Activated CD8-positive, alpha-beta memory T cell treated with anti-CD3 and anti-CD28 coated beads for 24 hours (primary cell): ENCODE measurements around the gene DMRT2.
A peak's percentile ranks its signal among the peaks of the same experiment; 100 is the strongest.

Source experiments
- DNase-seq: peaks from one replicate; pipeline ENCODE4 v3.0.0-alpha.2; 2020

The DMRT2 gene

DNA sequence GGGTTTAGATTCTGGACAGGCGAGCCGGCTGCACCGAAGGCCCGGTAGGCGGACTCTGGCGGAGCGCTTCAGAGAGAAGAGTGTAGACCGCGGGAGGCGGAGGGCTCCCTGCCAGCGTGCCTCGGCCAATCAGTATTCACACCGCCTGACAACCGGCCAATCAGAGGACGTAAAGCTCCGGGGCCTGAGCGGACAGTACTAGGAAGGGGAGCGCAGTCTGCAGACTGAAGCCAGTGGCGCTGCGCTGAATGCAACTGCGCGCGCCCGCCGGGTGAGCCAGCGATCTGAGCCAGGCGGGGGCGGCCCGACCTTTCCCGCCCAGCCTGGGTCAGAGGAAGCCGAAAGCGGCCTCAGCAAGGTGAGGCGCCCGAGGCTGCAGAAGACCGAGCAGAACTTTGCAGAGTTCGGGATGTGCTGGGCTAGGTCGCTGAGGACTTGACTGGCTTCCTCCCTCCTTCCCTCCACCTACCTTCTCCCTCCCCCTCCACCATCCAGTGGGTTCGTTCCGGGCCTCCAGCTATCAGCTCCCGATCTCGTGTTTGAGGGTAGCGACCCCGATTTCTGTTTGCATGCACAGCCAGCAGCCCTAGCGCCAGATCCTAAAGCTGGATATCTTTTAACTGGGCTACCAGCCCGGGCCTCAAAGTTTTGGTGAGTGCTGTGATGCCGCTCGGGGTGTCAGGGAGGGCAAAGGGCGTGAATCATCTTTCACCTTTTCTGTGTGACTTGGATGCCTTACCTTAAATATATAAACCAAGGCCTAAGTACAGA lies at the start of gene DMRT2:
DMRT2 (plus strand) TSS at position 233 of the 771 bp plus-strand sequence. CDS start 1,257 bp downstream, outside the sequence.
- no peak for DNase-seq

- DNase-seq, result no peak
Observed at GRCh38 chr9:1001838-1002237, 48.3 kb upstream of the DMRT2 start.

DNA sequence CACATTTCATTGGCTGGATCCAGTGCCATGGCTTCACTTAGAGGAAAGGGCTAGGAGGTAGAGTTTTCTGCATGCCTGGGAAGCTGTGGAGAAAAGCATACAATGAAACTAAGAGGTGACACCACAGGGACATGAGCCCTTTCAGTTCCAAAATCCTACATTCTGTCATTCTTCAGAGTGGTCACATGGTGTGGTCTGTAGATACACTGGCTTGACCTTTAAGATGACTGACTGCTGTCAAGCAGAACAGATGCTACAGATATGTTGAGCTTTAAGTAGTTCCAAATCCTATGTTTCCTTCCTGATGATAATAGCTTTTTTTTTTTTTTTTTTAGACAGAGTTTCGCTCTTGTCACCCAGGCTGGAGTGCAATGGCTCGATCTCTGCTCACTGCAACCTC lies 47.5 kb upstream of the DMRT2 start:
- DNase-seq, result no peak

- DNase-seq, result no peak
Observed at GRCh38 chr9:1005043-1005667, 45.0 kb upstream of the DMRT2 start.

DNA sequence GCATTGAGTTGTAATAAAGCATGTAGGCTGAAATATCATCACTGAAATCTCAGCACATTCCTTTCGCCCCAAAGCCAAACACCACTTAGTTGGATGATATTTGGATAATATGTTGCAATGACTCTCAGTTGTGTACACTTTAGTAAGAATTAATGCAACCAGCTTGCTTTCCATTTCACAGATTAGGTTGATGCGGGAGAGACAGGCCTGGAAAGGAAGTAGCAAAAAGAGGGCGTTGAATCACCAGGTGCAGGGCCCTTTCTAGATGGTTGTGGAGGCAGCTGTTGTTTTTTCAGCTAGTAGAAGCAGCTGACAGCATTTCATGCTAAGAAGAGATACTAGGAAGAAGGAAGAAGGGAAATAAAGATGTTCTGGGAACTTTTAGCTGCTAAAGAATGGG lies 42.8 kb upstream of the DMRT2 start:
- DNase-seq, result no peak

- no peak for DNase-seq
Observed at GRCh38 chr9:1008216-1008615, 41.9 kb upstream of the DMRT2 start.

- peak; percentile 86 for DNase-seq
Observed at GRCh38 chr9:1009101-1009707, 41.0 kb upstream of the DMRT2 start.

- DNase-seq, result no peak
Observed at GRCh38 chr9:1013021-1013420, 37.1 kb upstream of the DMRT2 start.

GRCh38 chr9:1014225-1014624 lies 35.9 kb upstream of the DMRT2 start:
- DNase-seq, result no peak

- no peak for DNase-seq
Observed at GRCh38 chr9:1014640-1015039, 35.5 kb upstream of the DMRT2 start.

GRCh38 chr9:1018121-1018520 lies 32.0 kb upstream of the DMRT2 start:
- DNase-seq, result no peak

DNA sequence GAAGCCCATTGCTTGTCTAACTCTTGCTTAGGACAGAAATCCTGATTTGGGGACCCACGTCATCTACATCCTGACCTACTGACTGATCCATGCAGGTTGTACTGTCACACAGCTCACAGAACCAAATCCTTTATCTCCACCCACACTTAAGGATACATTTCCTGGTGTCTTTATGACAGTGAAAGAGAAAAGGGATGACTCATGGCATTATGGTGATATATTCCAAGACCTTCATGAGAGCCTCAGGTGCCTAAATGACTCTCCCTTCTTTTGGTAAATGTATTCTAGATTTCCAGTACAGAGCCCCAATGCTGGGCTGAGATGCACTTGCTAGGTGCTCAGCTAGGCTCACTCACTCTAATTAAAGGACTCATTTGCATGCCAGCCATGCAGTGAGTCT lies 26.0 kb upstream of the DMRT2 start:
- DNase-seq, result no peak

- no peak for DNase-seq
Observed at GRCh38 chr9:1025131-1025530, 25.0 kb upstream of the DMRT2 start.

- DNase-seq, result no peak
Observed at GRCh38 chr9:1026219-1026618, 23.9 kb upstream of the DMRT2 start.

DNA sequence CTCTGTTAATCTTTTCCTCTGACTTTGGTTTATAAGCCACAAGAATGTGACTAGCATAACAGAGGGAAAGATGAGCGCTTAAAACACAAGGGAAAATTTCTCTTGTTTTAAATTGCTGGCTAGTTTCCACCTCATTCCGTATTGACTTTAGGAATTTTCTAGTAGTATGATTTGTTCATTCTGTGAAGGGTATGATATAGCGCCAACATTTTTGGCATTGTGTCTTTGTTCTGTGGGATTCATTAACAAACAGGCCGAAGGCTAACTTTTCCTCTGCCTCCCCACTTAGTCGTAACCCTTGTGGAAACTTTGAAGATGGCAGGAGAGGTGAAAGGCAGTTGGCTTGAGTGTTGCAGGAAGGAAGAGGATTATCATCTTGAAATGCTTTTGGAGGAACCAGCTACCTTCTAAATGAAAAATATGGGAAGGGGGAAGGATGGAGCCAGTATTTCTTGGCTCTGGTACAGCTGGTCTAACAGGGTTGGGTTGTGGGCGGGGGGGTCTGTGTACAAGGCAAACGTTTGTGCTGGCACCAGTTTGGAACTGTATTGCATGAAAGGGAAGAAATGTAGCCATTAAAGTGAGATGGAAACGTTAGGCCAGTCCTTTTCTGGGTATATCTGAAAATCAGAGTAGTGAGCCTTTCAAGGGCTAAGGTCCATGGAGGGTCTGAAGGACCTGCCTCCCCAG lies 21.5 kb upstream of the DMRT2 start:
- no peak for DNase-seq

DNA sequence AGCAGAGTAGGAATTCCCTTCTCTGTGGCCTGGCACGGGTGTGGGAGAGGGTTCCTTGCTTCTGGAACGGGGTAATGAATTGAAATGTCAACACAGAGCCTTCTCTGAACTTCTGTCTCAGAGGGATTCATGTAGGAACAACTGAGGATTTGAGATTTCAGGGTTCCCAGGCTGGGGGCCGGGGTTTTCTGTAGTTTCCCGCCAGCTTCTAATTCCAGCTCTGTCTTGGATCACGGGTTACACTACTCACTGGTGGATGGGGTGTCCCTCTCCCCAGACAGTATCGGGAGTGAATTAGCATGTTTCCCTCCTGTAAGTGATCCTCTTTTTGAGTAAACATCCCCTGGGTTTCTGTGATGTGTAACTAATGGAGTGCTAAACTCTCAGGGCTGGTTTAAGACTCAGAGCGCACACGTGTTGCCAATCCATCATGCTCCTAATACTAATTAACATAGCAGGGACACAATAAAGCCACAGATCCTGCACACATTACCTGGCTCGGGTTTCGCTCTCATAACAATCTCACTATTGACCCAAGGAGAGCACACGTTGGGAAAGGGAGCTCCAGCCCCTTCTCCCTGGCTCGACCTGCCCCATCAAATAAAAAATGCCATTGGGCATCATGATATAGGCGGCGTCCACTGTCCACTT lies 18.1 kb upstream of the DMRT2 start:
- no peak for DNase-seq

- no peak for DNase-seq
Observed at GRCh38 chr9:1034271-1034670, 15.9 kb upstream of the DMRT2 start.

GRCh38 chr9:1039589-1039988 lies 10.6 kb upstream of the DMRT2 start:
- DNase-seq, result no peak

DNA sequence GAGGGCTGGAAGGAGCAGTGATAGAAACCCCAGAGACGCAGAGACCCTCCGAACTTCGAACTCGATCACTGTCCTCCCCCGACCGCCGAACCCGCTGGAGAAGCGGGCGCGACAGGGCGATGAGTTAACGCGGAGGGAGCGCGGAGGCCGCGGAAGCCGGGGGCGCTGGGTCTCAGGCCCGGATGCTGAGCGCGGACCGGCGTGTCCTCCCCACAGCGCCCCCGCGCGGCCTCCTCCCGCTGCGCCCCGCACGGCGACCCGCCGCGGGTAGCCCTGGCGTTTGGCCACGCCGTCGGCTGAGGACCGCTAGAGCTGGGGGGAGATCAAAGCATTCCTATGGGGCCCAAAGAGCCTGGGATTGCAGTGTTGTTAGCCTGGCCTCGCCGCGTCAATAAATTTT lies 7.7 kb upstream of the DMRT2 start:
- DNase-seq, result no peak

DNA sequence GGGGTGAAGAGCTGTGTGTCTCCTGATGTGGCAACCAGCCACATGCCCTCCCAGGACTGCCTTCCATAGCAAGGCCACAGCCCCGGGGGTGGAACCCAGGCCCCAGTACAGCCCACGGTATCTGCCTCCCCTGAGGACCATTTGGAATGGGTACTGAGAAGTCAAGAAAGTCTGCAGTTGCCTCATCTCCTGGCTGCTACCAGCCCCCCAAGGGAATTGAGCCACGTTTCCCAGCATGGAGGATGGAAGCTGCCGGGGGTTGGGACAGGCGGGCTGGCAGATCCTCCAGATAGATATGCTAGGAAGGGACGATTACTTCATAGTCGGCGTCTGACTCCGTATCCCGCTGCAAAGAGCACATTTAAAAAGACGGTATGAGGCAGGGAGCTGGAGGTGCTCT lies 5.5 kb upstream of the DMRT2 start:
- DNase-seq, result no peak

DNA sequence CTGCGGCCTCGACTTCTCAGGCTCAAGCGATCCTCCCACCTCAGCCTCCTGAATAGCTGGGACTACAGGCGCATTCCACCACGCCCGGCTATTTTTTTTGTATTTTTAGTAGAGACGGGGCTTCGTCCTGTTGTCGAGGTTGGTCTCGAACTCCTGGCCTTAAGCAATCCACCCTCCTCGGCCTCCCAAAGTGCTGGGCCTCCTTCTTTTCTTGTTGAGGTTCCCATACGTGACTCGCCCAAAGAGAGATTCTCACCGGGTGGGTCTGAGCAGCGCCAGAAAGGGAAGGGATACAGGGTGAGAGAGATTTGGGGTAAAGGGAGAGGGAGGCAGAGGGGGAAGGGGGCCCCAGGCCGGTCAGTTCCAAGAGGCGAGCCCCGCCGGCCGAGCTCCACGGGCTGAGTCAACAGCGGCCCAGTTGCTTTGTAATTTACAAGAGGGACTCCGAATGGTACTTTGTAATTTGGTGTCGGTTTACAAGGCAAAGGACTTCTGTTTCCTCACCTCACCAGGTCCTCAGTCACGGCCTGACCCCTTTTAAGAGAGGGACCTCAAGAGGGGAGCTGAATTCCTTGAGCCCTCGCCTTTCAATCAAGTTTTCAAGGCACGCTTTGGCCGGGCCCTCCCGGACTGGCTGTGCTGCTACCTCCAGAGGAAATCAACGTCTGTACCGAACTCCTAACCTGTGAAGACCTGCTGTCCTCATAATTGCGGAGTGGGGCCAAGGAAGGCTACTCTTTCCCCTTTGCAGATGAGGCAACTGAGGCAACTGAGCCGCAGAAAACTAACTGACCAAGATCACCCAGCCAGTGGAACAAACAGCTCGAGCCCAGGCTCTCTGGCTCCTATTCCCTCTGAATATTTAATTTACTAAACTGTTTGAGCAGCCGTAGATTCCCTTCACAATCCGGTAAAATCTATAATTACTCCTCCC lies 3.3 kb upstream of the DMRT2 start:
- no peak for DNase-seq
